IMR-90 (cell line): Measurements from ENCODE around the gene SLX9. TPM values are rescaled to one million over a fixed set of nuclear protein-coding genes. Genes with fewer than 3 reads are reported as not detected.

ENCODE experiments used
- ATAC-seq: fragments of 200-7000 bp; cut with Tn5 transposase; 2 replicates; pipeline ENCODE4 v1.9.1; 2020; ENCODE audit warnings: low read depth, mild to moderate bottlenecking, moderate library complexity
- BruUV-seq: library from RNA; stranded (reverse); fragments of 400-500 nt; replicated peaks from 2 replicates; lab custom pipeline; 2021; lab: Mats Ljungman, UMichigan
- CTCF ChIA-PET: fragments of 300-600 bp; formaldehyde crosslinking; extraction: SDS; loops from one replicate; lab custom pipeline; 2021; ENCODE audit warnings: antibody characterized with exemption; lab: Yijun Ruan, JAX
- POLR2A ChIA-PET: fragments of 300-600 bp; sonication (Branson Sonifier 250); formaldehyde crosslinking; loops from one replicate; lab custom pipeline; 2022; ENCODE audit warnings: antibody characterized with exemption; ENCODE audit not compliant: unreplicated experiment; lab: Charles Lee
- DNase-seq: peaks from one replicate; pipeline ENCODE4 v3.0.0; 2013
- H2AFZ ChIP-seq: replicated peaks from 2 replicates; pipeline ENCODE3; 2013; ENCODE audit warnings: low read length, mild to moderate bottlenecking; ENCODE audit not compliant: poor library complexity
- H2AK5ac ChIP-seq: 2 replicates; pipeline ENCODE4 v1.6.1; 2013; ENCODE audit warnings: low read depth, low read length, inconsistent platforms
- H2AK9ac ChIP-seq: replicated peaks from 2 replicates; pipeline ENCODE3; 2013; ENCODE audit warnings: mild to moderate bottlenecking, low read depth, low read length, moderate library complexity; ENCODE audit not compliant: poor library complexity
- H2BK120ac ChIP-seq: 2 replicates; pipeline ENCODE4 v1.6.1; 2013; ENCODE audit warnings: low read depth, low read length, inconsistent platforms
- H2BK15ac ChIP-seq: 3 replicates; pipeline ENCODE4 v1.6.1; 2013; ENCODE audit warnings: low read depth, low read length, inconsistent platforms
- H2BK20ac ChIP-seq: 2 replicates; pipeline ENCODE4 v1.6.1; 2013; ENCODE audit warnings: low read depth, mild to moderate bottlenecking, inconsistent platforms, low read length, moderate library complexity
- H2BK5ac ChIP-seq: 2 replicates; pipeline ENCODE4 v1.6.1; 2013; ENCODE audit warnings: mild to moderate bottlenecking, low read depth, low read length, inconsistent platforms; ENCODE audit not compliant: poor library complexity, severe bottlenecking
- H3K14ac ChIP-seq: replicated peaks from 2 replicates; pipeline ENCODE4 v1.6.1; 2013; ENCODE audit warnings: low read depth, low read length, inconsistent platforms
- H3K18ac ChIP-seq: 2 replicates; pipeline ENCODE4 v1.6.1; 2013; ENCODE audit warnings: low read depth, low read length, control low read depth
- H3K23ac ChIP-seq: 2 replicates; pipeline ENCODE4 v1.6.1; 2013; ENCODE audit warnings: low read depth, low read length, inconsistent platforms
- H3K27ac ChIP-seq: 2 replicates; pipeline ENCODE4 v1.5.1; 2013; ENCODE audit warnings: mild to moderate bottlenecking, control low read depth, low read length; ENCODE audit not compliant: insufficient read depth
- H3K27me3 ChIP-seq: 2 replicates; pipeline ENCODE4 v1.6.1; 2013; ENCODE audit warnings: low read length; ENCODE audit not compliant: control insufficient read depth, insufficient read depth
- H3K36me3 ChIP-seq: 2 replicates; pipeline ENCODE4 v1.6.1; 2013; ENCODE audit warnings: low read length, mixed read lengths; ENCODE audit not compliant: control insufficient read depth, insufficient read depth
- H3K4ac ChIP-seq: 2 replicates; pipeline ENCODE4 v1.6.1; 2013; ENCODE audit warnings: low read depth, low read length, inconsistent platforms
- H3K4me1 ChIP-seq: 2 replicates; pipeline ENCODE4 v1.6.1; 2013; ENCODE audit warnings: low read length, mixed read lengths; ENCODE audit not compliant: control insufficient read depth, insufficient read depth
- H3K4me2 ChIP-seq: 2 replicates; pipeline ENCODE4 v1.6.1; 2013; ENCODE audit warnings: low read depth, mild to moderate bottlenecking, control low read depth, low read length, moderate library complexity
- H3K4me3 ChIP-seq: 2 replicates; pipeline ENCODE4 v1.5.1; 2013; ENCODE audit warnings: low read depth, mild to moderate bottlenecking, control low read depth, low read length, moderate library complexity; ENCODE audit not compliant: insufficient read depth
- H3K56ac ChIP-seq: 2 replicates; pipeline ENCODE4 v1.6.1; 2013; ENCODE audit warnings: low read length, inconsistent platforms; ENCODE audit not compliant: insufficient read depth; ENCODE audit errors: extremely low read depth
- H3K79me1 ChIP-seq, 2 experiments: 2 replicates each; pipeline ENCODE4 v1.6.1; 2013; ENCODE audit warnings: low read length in 2 of 2, inconsistent platforms in 1 of 2, low read depth in 1 of 2
- H3K9ac ChIP-seq: 2 replicates; pipeline ENCODE4 v1.6.1; 2013; ENCODE audit warnings: low read depth, low read length, control low read depth
- H3K9me1 ChIP-seq: 2 replicates; pipeline ENCODE4 v1.6.1; 2013; ENCODE audit warnings: low read length, inconsistent platforms; ENCODE audit not compliant: insufficient read depth
- H3K9me3 ChIP-seq: 2 replicates; pipeline ENCODE4 v1.6.1; 2013; ENCODE audit warnings: low read length; ENCODE audit not compliant: control insufficient read depth, insufficient read depth
- H4K20me1 ChIP-seq: 2 replicates; pipeline ENCODE4 v1.6.1; 2013; ENCODE audit warnings: low read length, inconsistent platforms; ENCODE audit not compliant: insufficient read depth
- H4K5ac ChIP-seq: 2 replicates; pipeline ENCODE4 v1.6.1; 2013; ENCODE audit warnings: mild to moderate bottlenecking, low read depth, low read length, control low read depth
- H4K8ac ChIP-seq, 2 experiments: 2 replicates each; pipeline ENCODE4 v1.6.1; 2013; ENCODE audit warnings: low read depth in 2 of 2, low read length in 2 of 2, control low read depth in 1 of 2, inconsistent platforms in 1 of 2
- H4K91ac ChIP-seq: 2 replicates; pipeline ENCODE4 v1.6.1; 2013; ENCODE audit warnings: low read depth, low read length, inconsistent platforms; ENCODE audit not compliant: insufficient read depth
- BHLHE40 ChIP-seq: fragments of 150-350 bp; IDR thresholded peaks from 2 replicates; pipeline ENCODE4 v1.6.1; 2016; ENCODE audit warnings: mild to moderate bottlenecking, low read depth, low read length
- CEBPB ChIP-seq: IDR thresholded peaks from 2 replicates; pipeline ENCODE4 v1.6.1; 2012; ENCODE audit warnings: low read depth, low read length, improper control_type of control experiment
- CHD1 ChIP-seq: IDR thresholded peaks from 2 replicates; pipeline ENCODE4 v1.6.1; 2012; ENCODE audit warnings: low read depth, low read length, improper control_type of control experiment
- CTCF ChIP-seq: conservative IDR thresholded peaks from 2 replicates; pipeline ENCODE4 v1.5.1; 2012; ENCODE audit warnings: mild to moderate bottlenecking, low read depth, low read length, improper control_type of control experiment
- ELK1 ChIP-seq: fragments of 150-350 bp; IDR thresholded peaks from 2 replicates; pipeline ENCODE4 v1.6.1; 2016; ENCODE audit warnings: low read depth, mild to moderate bottlenecking, low read length, moderate library complexity, borderline replicate concordance
- FOS ChIP-seq: fragments of 150-350 bp; IDR thresholded peaks from 2 replicates; pipeline ENCODE4 v1.6.1; 2016; ENCODE audit warnings: low read depth, low read length
- MAFK ChIP-seq: IDR thresholded peaks from 2 replicates; pipeline ENCODE4 v1.6.1; 2012; ENCODE audit warnings: low read depth, low read length, improper control_type of control experiment
- MAZ ChIP-seq: IDR thresholded peaks from 2 replicates; pipeline ENCODE4 v1.6.1; 2012; ENCODE audit warnings: low read depth, mild to moderate bottlenecking, low read length, improper control_type of control experiment, moderate library complexity, borderline replicate concordance
- MXI1 ChIP-seq: IDR thresholded peaks from 2 replicates; pipeline ENCODE4 v1.6.1; 2012; ENCODE audit warnings: low read depth, mild to moderate bottlenecking, low read length, moderate library complexity, borderline replicate concordance
- NFE2L2 ChIP-seq: fragments of 150-350 bp; IDR thresholded peaks from 2 replicates; pipeline ENCODE4 v1.6.1; 2016; ENCODE audit warnings: low read depth, mild to moderate bottlenecking, low read length
- POLR2A ChIP-seq: IDR thresholded peaks from 2 replicates; pipeline ENCODE4 v1.6.1; 2012; ENCODE audit warnings: mild to moderate bottlenecking, low read depth, low read length
- RAD21 ChIP-seq: IDR thresholded peaks from 2 replicates; pipeline ENCODE4 v1.6.1; 2012; ENCODE audit warnings: low read length, improper control_type of control experiment
- RCOR1 ChIP-seq: IDR thresholded peaks from 2 replicates; pipeline ENCODE4 v1.6.1; 2012; ENCODE audit warnings: mild to moderate bottlenecking, low read length, improper control_type of control experiment; ENCODE audit not compliant: insufficient replicate concordance
- RFX5 ChIP-seq: IDR thresholded peaks from 2 replicates; pipeline ENCODE4 v1.8.0; 2012; ENCODE audit warnings: low read depth, mild to moderate bottlenecking, low read length, moderate library complexity
- SMC3 ChIP-seq: fragments of 150-350 bp; IDR thresholded peaks from 2 replicates; pipeline ENCODE4 v1.6.1; 2016; ENCODE audit warnings: low read depth, mild to moderate bottlenecking, antibody characterized with exemption, low read length, moderate library complexity
- USF2 ChIP-seq: fragments of 150-350 bp; IDR thresholded peaks from 2 replicates; pipeline ENCODE4 v1.6.1; 2017; ENCODE audit warnings: mild to moderate bottlenecking, antibody characterized with exemption, low read length, low read depth
- WGBS, 2 experiments: methylation state at CpG; one replicate each; pipeline versions ENCODE4 v1.1.5 to v1.1.7; 2013; ENCODE audit warnings: missing lambda C conversion rate in 2 of 2; ENCODE audit not compliant: insufficient read length in 1 of 2; ENCODE audit errors: extremely low coverage in 2 of 2; 5-methylcytosine and 5-hydroxymethylcytosine counted together
- dilution Hi-C: fragments of 300-500 bp; cut with HindIII; formaldehyde crosslinking; loops from one replicate; pipeline ENCODE4 v1.14.3; 2018; ENCODE audit warnings: low sequenced_read_pairs; ENCODE audit not compliant: unreplicated experiment
- in situ Hi-C: fragments of 300-500 bp; cut with MboI; formaldehyde crosslinking; loops from 3 replicates; pipeline ENCODE4 v1.14.3; 2019; ENCODE audit warnings: low sequenced_read_pairs, inconsistent platforms, mixed read lengths
- intact Hi-C: fragments of 100-400 bp; cut with micrococcal nuclease; formaldehyde crosslinking; loops from 2 replicates; pipeline ENCODE4 v1.10.0; 2022
- polyA plus RNA-seq, 3 experiments: library from polyadenylated mRNA; depleted of rRNA; stranded (reverse); fragments of >200 nt; gene quantifications; 2 replicates each; pipeline ENCODE4 v1.2.3, GENCODE V29; 2012; ENCODE audit warnings: low replicate concordance in 1 of 3
- total RNA-seq: library from RNA; depleted of rRNA; stranded (reverse); fragments of >200 nt; gene quantifications from 2 replicates; pipeline ENCODE4 v1.2.3, GENCODE V29; 2012

The SLX9 gene
- total and polyA plus RNA-seq, 2 of the 4 experiments (the other 2 are of a cell fraction): 10.4 to 21.7 TPM

GRCh38 chr21:44923480-44924084 is 16.2 kb upstream of the SLX9 start:
- no peak overlapping the region for H3K14ac ChIP-seq
- no peak overlapping the region for H3K23ac ChIP-seq
- whole genome bisulfite sequencing, 2 experiments: 100% methylated on average over 2 of the region's 10 CpGs
- DNase-seq (no peak), ATAC-seq (no peak)
- no peak overlapping the region for H2BK5ac ChIP-seq
- no peak overlapping the region for H2AFZ ChIP-seq
- no peak overlapping the region for H2AK9ac ChIP-seq
- H3K36me3 ChIP-seq: no peaks in the 10 kb centered on the region
- no peak overlapping the region for H2BK120ac ChIP-seq
- H4K20me1 ChIP-seq: peaks cover 17% of the 10 kb centered on the region
- peaks cover 12% of the 10 kb centered on the region; the same call in 1 of the 2 replicates for H3K9me1 ChIP-seq
- ChIA-PET CTCF (no interaction called here), POLR2A (no interaction called here)
- H4K5ac ChIP-seq: no peak overlapping the region
- H4K91ac ChIP-seq: no peak overlapping the region
- H2BK15ac ChIP-seq: no peak overlapping the region
- in situ Hi-C loops: no loop called here
- H3K27ac ChIP-seq: no peak overlapping the region
- H3K27me3 ChIP-seq: peaks cover 63% of the 10 kb centered on the region
- H2BK20ac ChIP-seq: no peak overlapping the region
- no peak overlapping the region for H3K4me3 ChIP-seq
- no TSS peak for BruUV-seq
- H3K9ac ChIP-seq: no peak overlapping the region
- no peak overlapping the region for H3K56ac ChIP-seq
- H2AK5ac ChIP-seq: no peak overlapping the region
- H3K9me3 ChIP-seq: no peaks in the 10 kb centered on the region
- H3K4me1 ChIP-seq: peaks cover 14% of the 10 kb centered on the region
- no peak overlapping the region for H3K18ac ChIP-seq
- no peak overlapping the region for H3K4me2 ChIP-seq
- intact Hi-C loops: no loop called here
- H3K4ac ChIP-seq: no peak overlapping the region
- TF ChIP-seq RCOR1 (no peak), MAFK (no peak), RAD21 (no peak), FOS (no peak), POLR2A (no peak), CHD1 (no peak), USF2 (no peak), CTCF (no peak), MAZ (no peak), MXI1 (no peak), CEBPB (no peak), RFX5 (no peak), SMC3 (no peak), BHLHE40 (no peak), ELK1 (no peak), NFE2L2 (no peak)
- dilution Hi-C loops: no loop called here
- H4K8ac ChIP-seq: no peak overlapping the region
- H3K79me1 ChIP-seq: no peaks in the 10 kb centered on the region
